Uterus (tissue), 2 donors: Measurements from ENCODE around the gene PNN.

ENCODE experiments used
- POLR2A ChIP-seq, 2 donors: fragments of 450-650 bp; IDR thresholded peaks; one replicate each; pipeline ENCODE4 v1.6.1; 2016; ENCODE audit warnings: antibody characterized with exemption in 2 of 2, mild to moderate bottlenecking in 1 of 2, moderate library complexity in 1 of 2
- TF ChIP-seq, protein P1 (sequence below), 4 experiments: fragments of 200-600 bp in 2 of 4; fragments of 450-650 bp in 2 of 4; sonication (generic) in 2 of 4; IDR thresholded peaks; one replicate each; pipeline ENCODE4 v1.5.1; 2016 to 2019; ENCODE audit warnings: antibody characterized with exemption in 4 of 4, mild to moderate bottlenecking in 2 of 4, moderate library complexity in 1 of 4

DNA sequence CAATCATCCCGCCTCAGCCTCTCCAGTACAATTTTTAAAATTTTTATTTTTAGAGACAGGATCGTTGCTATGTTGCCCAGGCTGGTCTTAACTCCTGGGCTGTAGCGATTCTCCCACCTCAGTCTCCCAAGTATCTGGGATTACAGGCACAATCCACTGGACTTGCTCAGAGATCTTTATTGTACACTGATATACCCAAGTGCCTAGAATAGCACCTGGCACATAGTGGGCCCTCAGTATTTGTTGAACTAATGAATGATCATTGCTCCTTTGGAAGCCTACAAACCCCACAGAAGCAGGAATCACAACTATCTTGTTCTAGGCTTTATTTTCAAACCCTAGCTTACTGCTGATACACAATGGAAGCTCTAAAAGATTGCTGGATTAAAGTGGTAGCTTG is 1.9 kb upstream of the PNN start:
- no peak for TF ChIP-seq POLR2A (IDR thresholded peaks at IDR 0.05)
- TF ChIP-seq, protein P1, sequence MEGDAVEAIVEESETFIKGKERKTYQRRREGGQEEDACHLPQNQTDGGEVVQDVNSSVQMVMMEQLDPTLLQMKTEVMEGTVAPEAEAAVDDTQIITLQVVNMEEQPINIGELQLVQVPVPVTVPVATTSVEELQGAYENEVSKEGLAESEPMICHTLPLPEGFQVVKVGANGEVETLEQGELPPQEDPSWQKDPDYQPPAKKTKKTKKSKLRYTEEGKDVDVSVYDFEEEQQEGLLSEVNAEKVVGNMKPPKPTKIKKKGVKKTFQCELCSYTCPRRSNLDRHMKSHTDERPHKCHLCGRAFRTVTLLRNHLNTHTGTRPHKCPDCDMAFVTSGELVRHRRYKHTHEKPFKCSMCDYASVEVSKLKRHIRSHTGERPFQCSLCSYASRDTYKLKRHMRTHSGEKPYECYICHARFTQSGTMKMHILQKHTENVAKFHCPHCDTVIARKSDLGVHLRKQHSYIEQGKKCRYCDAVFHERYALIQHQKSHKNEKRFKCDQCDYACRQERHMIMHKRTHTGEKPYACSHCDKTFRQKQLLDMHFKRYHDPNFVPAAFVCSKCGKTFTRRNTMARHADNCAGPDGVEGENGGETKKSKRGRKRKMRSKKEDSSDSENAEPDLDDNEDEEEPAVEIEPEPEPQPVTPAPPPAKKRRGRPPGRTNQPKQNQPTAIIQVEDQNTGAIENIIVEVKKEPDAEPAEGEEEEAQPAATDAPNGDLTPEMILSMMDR (IDR thresholded peaks at IDR 0.05), result no peak
